Endothelial cell of umbilical vein (primary cell): Measurements from ENCODE around the gene SLC26A2.

ENCODE experiments used
- CTCF ChIP-seq, 2 donors: IDR thresholded peaks; 1 replicate in 1 of 2; 2 replicates in 1 of 2; pipeline ENCODE4 v1.5.1; 2011; ENCODE audit warnings: low read length in 2 of 2, mild to moderate bottlenecking in 2 of 2, moderate library complexity in 2 of 2, control low read depth in 1 of 2, inconsistent platforms in 1 of 2, low read depth in 1 of 2; ENCODE audit not compliant: insufficient read depth in 1 of 2; ENCODE audit errors: extremely low read depth in 1 of 2
- EZH2 ChIP-seq: IDR thresholded peaks from 2 replicates; pipeline ENCODE4 v1.6.1; 2012; ENCODE audit warnings: borderline replicate concordance, low read depth, mild to moderate bottlenecking, moderate library complexity, low read length, inconsistent platforms; ENCODE audit not compliant: severe bottlenecking
- GATA2 ChIP-seq: IDR thresholded peaks from 2 replicates; pipeline ENCODE4 v1.7.0; 2011; ENCODE audit warnings: low read depth, mild to moderate bottlenecking, moderate library complexity, mixed read lengths, low read length; ENCODE audit not compliant: insufficient read length, insufficient read depth
- JUN ChIP-seq: IDR thresholded peaks from 2 replicates; pipeline ENCODE4 v1.6.1; 2011; ENCODE audit warnings: borderline replicate concordance, low read depth; ENCODE audit not compliant: insufficient read length, insufficient read depth
- MAX ChIP-seq: IDR thresholded peaks from 2 replicates; pipeline ENCODE4 v1.6.1; 2011; ENCODE audit not compliant: insufficient read depth, insufficient read length
- POLR2A ChIP-seq: IDR thresholded peaks from 2 replicates; pipeline ENCODE4 v1.6.1; 2012; ENCODE audit warnings: low read depth, mild to moderate bottlenecking, control low read depth, low read length

- no peak for TF ChIP-seq CTCF (IDR thresholded peaks at IDR 0.05; ENCODE audit: extremely low read depth in 1 of 2, insufficient read depth in 1 of 2, low read depth in 1 of 2, low read length in 2 of 2)
- no peak for TF ChIP-seq EZH2
- TF ChIP-seq JUN, result no peak
- TF ChIP-seq GATA2, result no peak
- TF ChIP-seq MAX, result no peak
- TF ChIP-seq POLR2A, result no peak
Measured at GRCh38 chr5:150009671-150010387, 49.3 kb downstream of the SLC26A2 start.
